Measurements from ENCODE around the gene YARS2.

Gene YARS2

DNA sequence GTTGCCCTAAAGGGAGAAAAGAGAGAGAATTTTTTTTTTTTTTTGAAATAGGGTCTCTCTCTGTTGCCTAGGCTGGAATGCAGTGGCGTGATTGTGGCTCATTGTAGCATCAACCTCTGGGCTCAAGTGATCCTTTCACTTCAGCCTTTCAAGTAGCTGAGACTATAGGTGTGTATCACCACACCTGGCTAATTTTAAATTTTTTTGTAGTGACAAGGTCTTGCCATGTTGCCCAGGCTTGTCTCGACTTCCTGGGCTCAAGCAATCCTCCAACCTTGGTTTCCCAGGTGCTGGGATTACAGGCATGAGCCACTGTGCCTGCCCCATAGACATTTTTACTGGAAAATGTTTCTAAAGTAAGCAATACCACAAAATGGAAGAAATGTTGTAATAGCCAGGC lies 36.8 kb downstream of the YARS2 start:
- DNase-seq (ENCODE audit: low spot score), result no peak
- TF ChIP-seq, protein P1, sequence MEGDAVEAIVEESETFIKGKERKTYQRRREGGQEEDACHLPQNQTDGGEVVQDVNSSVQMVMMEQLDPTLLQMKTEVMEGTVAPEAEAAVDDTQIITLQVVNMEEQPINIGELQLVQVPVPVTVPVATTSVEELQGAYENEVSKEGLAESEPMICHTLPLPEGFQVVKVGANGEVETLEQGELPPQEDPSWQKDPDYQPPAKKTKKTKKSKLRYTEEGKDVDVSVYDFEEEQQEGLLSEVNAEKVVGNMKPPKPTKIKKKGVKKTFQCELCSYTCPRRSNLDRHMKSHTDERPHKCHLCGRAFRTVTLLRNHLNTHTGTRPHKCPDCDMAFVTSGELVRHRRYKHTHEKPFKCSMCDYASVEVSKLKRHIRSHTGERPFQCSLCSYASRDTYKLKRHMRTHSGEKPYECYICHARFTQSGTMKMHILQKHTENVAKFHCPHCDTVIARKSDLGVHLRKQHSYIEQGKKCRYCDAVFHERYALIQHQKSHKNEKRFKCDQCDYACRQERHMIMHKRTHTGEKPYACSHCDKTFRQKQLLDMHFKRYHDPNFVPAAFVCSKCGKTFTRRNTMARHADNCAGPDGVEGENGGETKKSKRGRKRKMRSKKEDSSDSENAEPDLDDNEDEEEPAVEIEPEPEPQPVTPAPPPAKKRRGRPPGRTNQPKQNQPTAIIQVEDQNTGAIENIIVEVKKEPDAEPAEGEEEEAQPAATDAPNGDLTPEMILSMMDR (IDR thresholded peaks at IDR 0.05; ENCODE audit: borderline replicate concordance, control extremely low read depth, extremely low read depth, insufficient read depth, missing control alignments), result no peak
- in situ Hi-C loops (cut with MboI; ENCODE audit: low sequenced_read_pairs, unreplicated experiment), result no loop called here

DNA sequence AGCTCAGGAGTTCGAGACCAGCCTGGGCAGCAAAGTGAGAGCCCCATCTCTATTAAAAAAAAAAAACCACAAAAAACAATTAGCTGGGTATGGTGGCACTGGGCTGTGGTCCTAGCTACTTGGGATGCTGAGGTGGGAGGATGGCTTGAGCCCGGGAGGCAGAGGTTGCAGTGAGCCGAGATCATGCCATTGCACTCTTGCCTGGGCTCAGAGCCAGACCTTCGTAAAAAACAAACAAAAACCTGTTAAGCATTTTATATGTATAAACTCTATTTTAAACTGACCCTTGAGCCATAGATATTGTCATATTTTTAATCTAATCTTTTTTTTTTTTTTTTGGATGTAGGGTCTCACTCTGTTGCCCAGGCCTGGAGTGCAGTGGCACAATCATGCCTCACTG lies 40.9 kb downstream of the YARS2 start:
- no peak for DNase-seq (ENCODE audit: low spot score)
- in situ Hi-C loops (cut with MboI; ENCODE audit: low sequenced_read_pairs, unreplicated experiment), result no loop called here
- TF ChIP-seq, protein P1 (IDR thresholded peaks at IDR 0.05; ENCODE audit: borderline replicate concordance, control extremely low read depth, extremely low read depth, insufficient read depth, missing control alignments), result no peak

DNA sequence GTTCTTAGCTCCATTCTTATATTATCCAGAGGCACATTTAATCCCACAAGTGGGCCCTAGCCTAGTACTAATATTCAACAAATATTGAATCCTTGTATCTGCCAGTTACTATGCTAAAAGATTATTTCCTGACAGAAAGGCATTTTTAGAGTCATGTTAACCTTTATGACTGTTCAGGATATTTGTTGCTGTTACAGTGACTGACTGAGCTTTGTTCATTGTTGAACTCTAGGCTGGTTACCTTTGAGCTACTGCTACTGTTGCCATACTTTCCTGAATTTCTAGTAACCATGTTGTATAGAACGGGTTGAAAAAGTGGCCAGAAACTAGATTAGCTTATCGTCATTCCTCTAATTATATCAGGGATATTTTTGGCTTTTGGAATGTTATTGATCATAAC lies 46.8 kb downstream of the YARS2 start:
- TF ChIP-seq, protein P1 (IDR thresholded peaks at IDR 0.05; ENCODE audit: borderline replicate concordance, control extremely low read depth, extremely low read depth, insufficient read depth, missing control alignments), result no peak
- in situ Hi-C loops (cut with MboI; ENCODE audit: low sequenced_read_pairs, unreplicated experiment), result no loop called here
- DNase-seq (ENCODE audit: low spot score), result no peak

DNA sequence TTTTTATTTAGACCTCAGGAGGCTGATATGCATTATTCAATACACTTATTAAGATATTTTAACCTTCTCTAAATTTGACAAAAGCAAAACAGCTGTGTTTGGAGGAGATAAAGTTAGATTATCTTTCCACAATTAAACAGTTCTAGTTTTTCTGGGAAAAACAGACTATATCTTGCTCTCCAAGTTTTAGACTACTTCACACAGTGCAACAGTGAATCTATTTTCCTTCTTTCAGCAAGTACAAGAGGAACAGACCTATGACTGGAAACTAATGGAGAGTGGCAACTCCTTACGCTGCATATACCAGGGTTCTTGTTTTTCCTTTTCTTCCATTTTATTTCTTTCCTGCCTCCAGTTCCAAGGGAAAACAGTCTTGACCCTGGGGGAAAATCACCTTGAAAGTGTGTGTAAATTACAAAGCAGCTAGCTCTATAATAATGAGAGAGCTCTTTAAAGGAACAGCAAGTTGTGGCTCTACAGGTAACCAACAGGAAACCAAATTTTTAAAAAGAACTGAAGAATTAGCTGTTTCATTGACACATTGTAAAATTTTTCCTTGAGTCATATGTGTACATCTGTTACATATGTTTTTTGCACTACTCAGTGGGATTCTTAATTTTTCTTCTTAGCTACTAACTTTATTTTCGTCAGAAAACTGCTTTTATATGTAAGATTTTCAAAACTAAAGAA lies 49.2 kb downstream of the YARS2 start:
- TF ChIP-seq, protein P1 (IDR thresholded peaks at IDR 0.05; ENCODE audit: borderline replicate concordance, control extremely low read depth, extremely low read depth, insufficient read depth, missing control alignments), result no peak
- in situ Hi-C loops (cut with MboI; ENCODE audit: low sequenced_read_pairs, unreplicated experiment), result no loop called here
- no peak for DNase-seq (ENCODE audit: low spot score)

DNA sequence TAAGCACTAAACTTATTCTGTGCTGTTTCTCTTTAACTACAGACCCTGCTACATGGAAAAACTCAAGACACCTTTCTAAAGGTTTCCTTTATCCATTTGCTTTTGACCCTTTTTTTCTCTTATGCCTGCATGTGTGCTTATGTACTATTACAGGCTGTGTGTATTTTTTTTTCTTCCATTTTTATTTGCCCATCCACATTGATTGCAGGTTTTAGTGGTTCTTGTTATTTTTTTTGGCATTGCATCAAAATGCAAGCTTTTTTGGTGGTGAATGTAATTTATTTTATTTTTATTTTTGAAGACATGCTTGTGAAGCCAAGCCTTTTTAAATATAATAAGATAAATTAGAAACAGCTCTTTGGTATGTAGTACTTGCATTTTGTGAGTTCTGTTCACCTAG lies 49.9 kb downstream of the YARS2 start:
- DNase-seq (ENCODE audit: low spot score), result no peak

DNA sequence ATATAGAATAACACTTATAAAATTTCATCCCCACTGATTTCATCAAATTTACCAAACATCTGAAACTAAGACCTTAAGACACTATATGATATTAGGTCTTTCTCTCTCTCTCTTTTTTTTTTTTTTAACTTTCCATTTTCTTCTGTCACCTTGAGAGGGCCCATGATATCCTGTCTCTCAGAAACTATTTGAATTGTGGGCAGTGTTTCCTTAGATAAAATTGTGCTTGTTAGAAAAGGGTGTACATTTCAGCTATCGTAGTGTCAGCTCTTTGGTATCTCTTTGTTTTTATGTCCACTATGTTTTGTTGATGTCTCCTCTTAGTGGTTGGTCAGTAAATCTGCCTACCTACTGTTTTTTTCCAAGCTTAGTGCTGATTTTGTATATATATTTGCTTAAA lies 52.8 kb downstream of the YARS2 start:
- in situ Hi-C loops (cut with MboI; ENCODE audit: low sequenced_read_pairs, unreplicated experiment), result no loop called here
- DNase-seq (ENCODE audit: low spot score), result no peak

More for the DNA sequence above, 49.9 kb downstream of the YARS2 start:
- TF ChIP-seq, protein P1 (IDR thresholded peaks at IDR 0.05; ENCODE audit: borderline replicate concordance, control extremely low read depth, extremely low read depth, insufficient read depth, missing control alignments), result no peak
- in situ Hi-C loops (cut with MboI; ENCODE audit: low sequenced_read_pairs, unreplicated experiment), result no loop called here

More for the DNA sequence above, 52.8 kb downstream of the YARS2 start:
- TF ChIP-seq, protein P1 (IDR thresholded peaks at IDR 0.05; ENCODE audit: borderline replicate concordance, control extremely low read depth, extremely low read depth, insufficient read depth, missing control alignments), result no peak

Measured in GM13976 (cell line).